ENCODE data around the gene PNMA8C. TPM values are rescaled to one million over a fixed set of nuclear protein-coding genes. Genes with fewer than 3 reads are reported as not detected.

The PNMA8C gene
- total RNA-seq, 2 donors from 2014 or later, result not detected

Other genes with a start within 250 kb of the PNMA8C start
- not detected for gene IGFL1, start 199.2 kb downstream of the PNMA8C start, total RNA-seq
- not detected for gene HIF3A, start 131.9 kb downstream of the PNMA8C start, total RNA-seq
- 100 to 1,000 TPM in 1 of 2 donors, 10 to 100 TPM in 1; 87.4 to 153 TPM for gene PPP5C, start 81.8 kb downstream of the PNMA8C start, total RNA-seq
- gene CCDC8, start 15.4 kb downstream of the PNMA8C start, total RNA-seq, result not detected
- gene PNMA8A, start 42.6 kb upstream of the PNMA8C start, total RNA-seq, result not detected
- not detected for gene PNMA8B, start 66.9 kb upstream of the PNMA8C start, total RNA-seq
- gene CALM3, start 172.4 kb upstream of the PNMA8C start, total RNA-seq, result 100 to 1,000 TPM; 305 to 309 TPM
- 1 to 10 TPM in 1 of 2 donors, under 1 TPM in 1; 0.31 to 1.7 TPM for gene PTGIR, start 196.2 kb upstream of the PNMA8C start, total RNA-seq
- gene GNG8, start 207.3 kb upstream of the PNMA8C start, total RNA-seq, result 1 to 10 TPM in 1 of 2 donors, not detected in 1; 3.0 TPM
- under 1 TPM in 1 of 2 donors, not detected in 1; 0.36 TPM for gene DACT3, start 232.2 kb upstream of the PNMA8C start, total RNA-seq